HG02840 (cell line): ENCODE data around the gene ATP6V0A4.
"Not testable (repeated sequence)": the region's sequence is repeated elsewhere in the genome, so short reads cannot be mapped to it uniquely, and the experiment has no call there.

Experiments used
- ATAC-seq: cut with Tn5 transposase; IDR thresholded peaks from one replicate; pipeline ENCODE4 v1.9.1; 2021; ENCODE audit warnings: mild to moderate bottlenecking, moderate library complexity, moderate number of reproducible peaks; ENCODE audit not compliant: unreplicated experiment, low FRiP score

ATP6V0A4 gene

DNA sequence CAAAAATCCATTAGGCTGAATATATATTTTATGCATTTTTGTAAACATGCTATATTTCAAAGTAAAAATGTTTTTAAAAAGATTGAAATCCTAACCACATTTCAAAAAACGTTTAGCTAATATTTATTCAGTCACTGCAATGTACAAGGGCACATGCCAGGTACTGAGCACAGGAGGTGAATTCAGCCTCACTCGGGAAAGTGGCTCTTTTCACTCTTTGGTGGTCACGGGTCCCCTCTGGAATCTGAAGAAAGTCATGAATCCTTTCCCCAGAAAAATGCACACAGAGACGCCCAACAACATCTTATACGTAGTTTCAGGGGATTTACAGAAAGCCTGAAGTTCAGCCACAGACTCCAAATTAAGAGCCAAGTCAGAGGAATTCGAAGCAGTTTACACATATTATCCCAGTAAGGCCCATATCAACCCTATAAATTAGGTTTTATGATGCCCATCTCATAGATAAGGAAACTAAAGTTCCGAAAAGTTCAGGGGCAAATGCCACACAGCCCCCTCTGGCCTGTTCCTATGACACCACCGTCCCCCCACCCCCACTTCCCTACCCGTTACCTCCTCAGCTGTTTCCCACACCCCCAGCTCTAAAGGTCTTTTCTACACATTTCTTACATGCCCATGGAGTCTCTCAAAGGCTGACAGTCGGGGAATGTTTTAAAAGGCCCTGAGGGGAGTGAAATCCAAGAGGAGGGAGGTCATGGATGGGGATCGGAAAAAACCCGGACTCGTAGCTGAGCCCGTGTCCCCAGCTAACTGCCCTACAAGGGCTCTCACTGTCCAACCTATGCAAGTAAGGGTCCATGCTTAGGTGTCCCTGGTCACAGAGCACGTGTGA is 87.2 kb downstream of the ATP6V0A4 start:
- ATAC-seq = no peak

DNA sequence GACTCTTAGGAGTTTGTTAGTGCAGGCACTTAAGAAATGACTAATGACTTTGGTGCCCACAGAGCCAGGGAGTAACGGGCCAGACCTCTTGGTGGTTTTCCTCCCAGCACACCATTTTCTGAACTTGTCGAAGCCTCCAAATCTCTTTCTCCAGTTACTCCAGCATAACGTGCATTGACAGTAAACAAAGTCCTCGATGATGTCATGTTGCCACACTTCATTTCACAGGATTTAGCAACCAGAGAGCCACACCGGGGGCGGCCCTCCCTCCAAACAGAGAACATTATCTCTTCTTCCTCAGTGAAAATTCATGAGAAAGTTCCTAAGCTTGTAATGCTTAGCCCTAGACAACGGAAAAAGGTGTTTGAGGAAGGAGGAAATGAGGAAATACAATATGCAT is 92.8 kb downstream of the ATP6V0A4 start:
- no peak for ATAC-seq

DNA sequence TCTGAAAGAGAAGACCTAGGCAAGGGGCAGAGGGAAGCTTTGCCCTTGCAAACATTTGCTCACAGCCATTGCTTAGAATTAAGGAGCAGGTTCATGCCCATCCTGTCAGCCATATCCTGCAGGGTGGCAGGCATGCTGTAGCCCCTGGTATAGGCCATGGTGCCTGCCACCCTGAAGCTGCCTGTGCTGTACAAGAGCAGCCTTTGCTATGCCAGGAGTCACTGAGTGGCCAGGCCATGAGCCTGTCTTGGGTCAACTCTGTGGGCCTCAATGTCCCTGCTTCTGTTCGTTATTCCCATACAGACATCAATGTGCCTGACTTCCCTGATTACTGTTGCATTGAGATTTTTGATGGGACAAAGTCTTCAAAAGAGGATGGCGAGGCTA is 96.5 kb downstream of the ATP6V0A4 start:
- ATAC-seq = no peak

DNA sequence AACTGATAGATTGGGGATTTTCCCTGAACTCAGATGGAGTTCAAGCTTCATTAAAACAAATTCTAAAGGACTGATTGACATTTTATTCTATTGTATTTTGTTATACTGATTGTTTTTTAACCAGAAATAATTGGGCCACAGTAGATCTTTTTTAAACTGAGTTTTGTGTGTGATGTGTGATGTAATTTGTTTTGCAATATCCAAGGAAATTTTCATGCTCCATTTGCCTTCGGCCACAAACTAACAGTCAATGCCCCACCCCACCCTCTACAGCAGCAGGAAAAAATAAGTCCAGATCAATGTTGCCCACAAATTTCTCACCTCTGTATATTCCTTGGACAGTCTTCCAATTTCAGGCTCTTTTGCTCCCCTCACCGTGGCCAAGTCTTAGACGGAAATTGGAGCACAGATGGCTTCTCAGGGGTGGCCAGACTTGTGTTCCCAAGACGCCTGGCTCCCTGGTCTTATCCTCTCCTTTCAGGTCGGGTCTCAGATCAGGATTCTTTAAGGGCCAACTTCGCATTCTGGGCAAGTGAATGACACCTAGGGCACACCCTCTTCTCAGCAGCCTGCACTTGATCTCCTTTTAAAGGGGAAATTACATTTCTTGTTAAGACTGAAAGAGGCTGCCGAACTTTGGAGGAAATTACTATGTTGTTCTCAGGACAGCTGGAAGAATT is 97.0 kb downstream of the ATP6V0A4 start, which contains the start of gene SVOPL:
Gene SVOPL (minus strand): TSS at position 506 of the 680 bp plus-strand sequence. CDS start 22,317 bp downstream, outside the sequence.
- no peak for ATAC-seq

- ATAC-seq = no peak
Observed at GRCh38 chr7:138699661-138700060, 98.3 kb downstream of the ATP6V0A4 start.

GRCh38 chr7:138698281-138698680 is 99.7 kb downstream of the ATP6V0A4 start:
- ATAC-seq = no peak

DNA sequence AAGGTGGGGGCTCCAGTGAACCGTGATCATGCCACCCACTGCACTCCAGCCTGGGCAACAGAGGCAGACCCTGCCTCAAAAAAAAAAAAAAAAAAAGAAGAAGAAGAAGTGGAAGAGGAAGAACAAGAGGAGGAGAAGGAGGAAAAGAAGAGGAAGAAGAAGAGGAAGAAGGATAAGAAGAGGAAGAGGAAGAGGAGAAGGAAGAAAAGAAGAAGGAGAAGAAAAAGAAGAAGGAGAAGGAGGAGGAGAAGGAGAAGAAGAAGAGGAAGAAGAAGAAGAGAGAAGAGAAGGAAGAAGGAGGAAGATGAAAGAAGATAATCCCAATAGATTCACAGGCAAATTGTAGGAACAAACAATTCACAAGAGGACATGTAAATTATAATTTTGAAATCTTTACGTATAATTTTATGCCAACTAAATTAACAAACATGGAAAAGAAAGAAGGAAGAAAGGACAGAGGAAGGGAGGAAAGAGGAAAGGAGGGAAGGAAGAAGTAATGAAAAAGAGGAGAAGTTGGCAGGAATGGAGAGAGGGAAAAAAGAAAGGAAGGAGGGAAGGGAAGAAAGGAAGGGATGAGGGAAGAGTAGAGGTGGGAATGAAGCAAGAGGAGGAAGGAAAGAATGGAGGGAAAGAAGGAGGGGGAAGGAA is 100.3 kb downstream of the ATP6V0A4 start:
- no peak for ATAC-seq

DNA sequence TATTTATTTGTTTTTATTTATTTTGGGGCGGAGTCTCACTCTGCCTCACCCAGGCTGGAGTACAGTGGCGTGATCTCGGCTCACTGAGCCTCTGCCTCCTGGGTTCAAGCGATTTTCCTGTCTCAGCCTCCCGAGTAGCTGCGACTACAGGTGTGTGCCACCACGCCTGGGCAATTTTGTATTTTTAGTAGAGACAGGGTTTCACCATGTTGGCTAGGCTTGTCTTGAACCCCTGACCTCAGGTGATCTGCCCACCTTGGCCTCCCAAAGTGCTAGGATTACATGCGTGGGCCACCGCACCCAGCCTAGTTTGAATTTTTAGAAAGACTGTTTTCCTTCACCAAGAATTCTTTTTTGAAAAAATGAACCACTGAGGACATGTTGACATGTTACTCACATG is 102.2 kb downstream of the ATP6V0A4 start:
- ATAC-seq = not testable (repeated sequence)

DNA sequence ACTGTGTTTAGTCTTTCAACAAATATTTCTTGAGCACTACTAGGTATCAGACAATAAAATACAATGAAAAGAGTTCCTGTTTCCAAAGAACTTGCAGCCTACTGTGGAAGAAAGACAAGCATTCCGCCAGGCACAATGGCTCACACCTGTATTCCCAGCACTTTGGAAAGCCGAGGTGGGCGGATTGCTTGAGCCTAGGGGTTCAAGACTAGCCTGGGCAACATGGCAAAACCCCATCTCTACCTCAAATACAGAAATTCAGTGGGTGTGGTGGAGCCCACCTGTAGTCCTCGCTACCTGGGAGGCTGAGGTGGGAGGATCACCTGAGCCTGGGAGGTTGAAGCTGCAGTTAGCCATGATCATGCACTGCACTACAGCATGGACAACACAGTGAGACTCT is 102.9 kb downstream of the ATP6V0A4 start:
- no peak for ATAC-seq

- ATAC-seq = no peak
Observed at GRCh38 chr7:138691178-138691577, 106.8 kb downstream of the ATP6V0A4 start.

DNA sequence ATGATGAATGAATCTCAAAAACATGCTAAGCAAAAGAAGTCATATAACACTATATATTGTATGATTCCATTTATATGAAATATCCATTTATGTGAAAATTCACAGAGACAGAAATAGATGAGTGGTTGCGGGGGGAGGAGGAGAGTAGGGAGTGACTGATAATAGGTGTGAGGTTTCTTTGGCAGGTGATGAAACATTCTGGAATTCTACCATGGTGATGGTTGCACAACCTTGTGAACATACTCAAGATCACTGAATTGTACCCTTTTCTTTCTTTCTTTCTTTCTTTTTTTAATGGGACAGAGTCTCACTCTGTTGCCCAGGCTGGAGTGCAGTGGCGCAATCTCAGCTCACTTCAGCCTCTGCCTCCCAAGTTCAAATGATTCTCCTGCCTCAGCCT is 107.5 kb downstream of the ATP6V0A4 start:
- no peak for ATAC-seq

- ATAC-seq = not testable (repeated sequence)
Observed at GRCh38 chr7:138688037-138688436, 110.0 kb downstream of the ATP6V0A4 start.

- no peak for ATAC-seq
Observed at GRCh38 chr7:138684340-138684739, 113.7 kb downstream of the ATP6V0A4 start.

GRCh38 chr7:138679793-138680192 is 118.2 kb downstream of the ATP6V0A4 start:
- ATAC-seq = no peak

DNA sequence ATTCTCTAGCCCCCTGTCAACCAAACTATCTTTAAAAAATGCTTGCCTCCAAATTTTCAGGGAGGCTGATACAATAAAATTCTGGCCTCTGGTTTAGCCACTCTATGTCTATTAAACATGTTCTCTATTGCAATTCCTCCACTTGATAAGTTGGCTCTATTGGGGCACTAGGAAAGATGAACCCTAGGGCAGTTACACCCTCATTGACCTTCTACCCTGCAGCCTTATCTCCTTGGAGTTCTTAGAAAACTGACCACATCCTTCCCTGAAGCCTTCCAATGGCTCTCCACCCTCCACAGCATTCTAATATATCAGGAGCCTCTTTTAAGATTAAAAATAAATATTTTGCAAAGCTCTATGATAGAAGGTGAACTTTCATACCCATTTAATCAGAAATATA is 127.4 kb downstream of the ATP6V0A4 start:
- ATAC-seq = no peak

DNA sequence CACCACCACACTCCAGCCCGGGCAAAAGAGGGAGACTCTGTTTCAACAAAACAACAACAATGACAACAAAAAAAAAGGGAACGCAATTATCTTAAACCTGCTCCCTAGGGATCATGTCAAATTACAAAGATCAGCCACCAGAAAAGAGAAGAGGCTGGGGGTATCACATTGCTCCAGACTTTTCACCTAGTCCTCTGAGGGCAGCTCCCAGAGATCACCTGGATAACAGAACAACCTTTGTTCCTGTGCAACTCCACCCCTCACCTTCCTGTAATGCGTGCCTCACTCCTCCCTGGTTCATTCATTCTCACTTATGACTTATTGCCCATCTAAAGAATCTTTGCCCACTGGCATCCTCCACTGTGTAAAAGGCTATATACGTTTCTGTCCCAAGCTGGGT is 128.6 kb downstream of the ATP6V0A4 start:
- no peak for ATAC-seq

DNA sequence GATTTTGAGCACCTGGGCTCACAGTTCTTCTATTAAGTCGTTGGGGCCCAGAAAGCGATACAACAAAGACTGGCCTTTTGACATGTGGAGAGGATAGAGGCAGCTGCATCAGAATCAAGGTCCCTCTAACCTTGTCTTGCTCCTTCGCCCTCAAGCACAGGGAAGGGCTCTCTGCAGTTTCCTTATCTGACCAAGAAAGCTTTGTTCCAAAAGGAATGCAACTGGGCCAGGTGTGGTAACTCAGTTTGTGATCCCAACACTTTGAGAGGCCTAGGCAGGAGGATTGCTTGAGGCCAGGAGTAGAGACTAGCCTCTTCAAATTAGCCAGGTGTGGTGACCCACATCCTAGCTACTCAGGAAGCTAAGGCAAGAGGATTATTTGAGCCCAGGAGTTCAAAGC is 129.1 kb downstream of the ATP6V0A4 start:
- no peak for ATAC-seq

GRCh38 chr7:138668229-138668596 is 129.8 kb downstream of the ATP6V0A4 start:
- ATAC-seq = no peak

GRCh38 chr7:138667535-138668228 is 130.3 kb downstream of the ATP6V0A4 start:
- ATAC-seq = no peak

DNA sequence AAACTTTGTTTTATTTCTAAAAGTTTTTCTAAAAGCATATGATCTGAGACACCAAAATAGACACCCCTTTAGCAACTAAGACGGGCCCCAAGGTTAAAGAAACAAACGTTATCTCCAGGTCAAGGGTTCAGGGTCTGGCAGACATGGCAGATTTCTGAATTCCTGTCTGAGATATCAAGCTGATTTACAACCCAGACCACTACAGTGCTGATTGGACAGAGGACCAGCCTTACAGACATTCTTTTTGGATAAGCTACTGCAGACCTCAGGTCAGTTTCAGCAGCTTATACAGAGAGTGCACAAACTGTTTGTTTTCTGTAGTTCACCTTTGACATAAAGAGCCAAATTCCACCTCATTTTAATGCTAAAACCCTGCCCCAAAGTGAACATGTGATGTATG is 131.6 kb downstream of the ATP6V0A4 start:
- ATAC-seq = no peak

GRCh38 chr7:138665669-138666140 is 132.3 kb downstream of the ATP6V0A4 start:
- ATAC-seq = no peak
